SK-N-SH (cell line): ENCODE results near the gene SDCCAG8. TPM values are rescaled to one million over a fixed set of nuclear protein-coding genes. Genes with fewer than 3 reads are reported as not detected.

Experiments used
- CTCF ChIA-PET: fragments of 300-600, 350-600 bp; formaldehyde crosslinking; extraction: SDS; loops from one replicate; lab custom pipeline; 2021; lab: Yijun Ruan, JAX
- POLR2A ChIA-PET: fragments of 350-600 bp; sonication (Branson Sonifier 250); formaldehyde crosslinking; extraction: SDS; loops from one replicate; lab custom pipeline; 2020; ENCODE audit warnings: antibody characterized with exemption, inconsistent platforms; lab: Yijun Ruan, JAX
- DNase-seq: peaks from one replicate; pipeline ENCODE4 v3.0.0; 2012
- H2AFZ ChIP-seq: fragments of 200-600 bp; sonication (generic); 2 replicates; pipeline ENCODE4 v1.8.1; 2016; ENCODE audit warnings: antibody characterized with exemption, mild to moderate bottlenecking, low read depth
- H3F3A ChIP-seq: fragments of 200-600 bp; sonication (generic); replicated peaks from 2 replicates; pipeline ENCODE3; 2016; ENCODE audit warnings: antibody characterized with exemption, mild to moderate bottlenecking; ENCODE audit not compliant: insufficient read depth
- H3K27ac ChIP-seq, 2 experiments: fragments of 200-500 bp in 1 of 2; fragments of 200-600 bp in 1 of 2; sonication (Bioruptor generic) in 1 of 2; sonication (generic), shearing (Covaris generic) in 1 of 2; 2 replicates each; pipeline versions ENCODE4 v1.5.1 to v1.6.1; 2014 to 2016; ENCODE audit warnings: low read depth in 2 of 2, inconsistent platforms in 1 of 2, low read length in 1 of 2, mild to moderate bottlenecking in 1 of 2, mixed read lengths in 1 of 2
- H3K27me3 ChIP-seq: fragments of 200-600 bp; sonication (generic), shearing (Covaris generic); 2 replicates; pipeline ENCODE4 v1.6.1; 2016; ENCODE audit warnings: mixed run types; ENCODE audit not compliant: insufficient read depth
- H3K36me3 ChIP-seq, 2 experiments: fragments of 200-500 bp in 1 of 2; fragments of 200-600 bp in 1 of 2; sonication (Bioruptor generic) in 1 of 2; sonication (generic) in 1 of 2; replicated peaks in 1 of 2; 2 replicates each; pipeline versions ENCODE3 to v1.5.1; 2014 to 2016; ENCODE audit warnings: low read length in 1 of 2, mild to moderate bottlenecking in 1 of 2; ENCODE audit not compliant: insufficient read depth in 2 of 2, control insufficient read depth in 1 of 2
- H3K4me1 ChIP-seq, 2 experiments: fragments of 200-500 bp in 1 of 2; fragments of 200-600 bp in 1 of 2; sonication (Bioruptor generic) in 1 of 2; sonication (generic), shearing (Covaris generic) in 1 of 2; 2 replicates each; pipeline versions ENCODE4 v1.5.1 to v1.6.1; 2014 to 2016; ENCODE audit warnings: low read depth in 1 of 2, low read length in 1 of 2, mixed run types in 1 of 2; ENCODE audit not compliant: insufficient read depth in 2 of 2, control insufficient read depth in 1 of 2
- H3K4me2 ChIP-seq: fragments of 200-600 bp; sonication (generic), shearing (Covaris generic); 2 replicates; pipeline ENCODE4 v1.6.1; 2017; ENCODE audit warnings: mixed run types
- H3K4me3 ChIP-seq, 2 experiments: fragments of 200-500 bp in 1 of 2; fragments of 200-600 bp in 1 of 2; sonication (Bioruptor generic) in 1 of 2; sonication (generic), shearing (Covaris generic) in 1 of 2; 2 replicates each; pipeline versions ENCODE4 v1.5.1 to v1.8.1; 2014 to 2016; ENCODE audit warnings: low read depth in 2 of 2, inconsistent platforms in 1 of 2, low read length in 1 of 2, mild to moderate bottlenecking in 1 of 2, mixed read lengths in 1 of 2, moderate library complexity in 1 of 2
- H3K79me2 ChIP-seq: fragments of 200-600 bp; sonication (generic); 2 replicates; pipeline ENCODE4 v1.8.1; 2017; ENCODE audit warnings: mild to moderate bottlenecking; ENCODE audit not compliant: insufficient read depth
- H3K9ac ChIP-seq: fragments of 200-600 bp; sonication (generic); 2 replicates; pipeline ENCODE4 v1.6.1; 2017; ENCODE audit warnings: mixed run types
- H3K9me2 ChIP-seq: fragments of 200-600 bp; sonication (generic); 2 replicates; pipeline ENCODE4 v1.6.1; 2017; ENCODE audit warnings: mixed run types
- H3K9me3 ChIP-seq: fragments of 200-600 bp; sonication (generic); 2 replicates; pipeline ENCODE4 v1.6.1; 2017; ENCODE audit warnings: mixed run types, mild to moderate bottlenecking, moderate library complexity
- H4K20me1 ChIP-seq: fragments of 200-600 bp; sonication (generic); 2 replicates; pipeline ENCODE4 v1.6.1; 2017; ENCODE audit warnings: mild to moderate bottlenecking, mixed run types; ENCODE audit not compliant: insufficient read depth
- CTCF ChIP-seq: fragments of 200-600 bp; sonication (generic); IDR thresholded peaks from 2 replicates; pipeline ENCODE4 v1.6.1; 2017; ENCODE audit warnings: antibody characterized with exemption, mild to moderate bottlenecking, moderate library complexity
- ELF1 ChIP-seq: IDR thresholded peaks from 2 replicates; pipeline ENCODE4 v1.4.0; 2012
- EP300 ChIP-seq, 2 experiments: IDR thresholded peaks; 2 replicates each; pipeline versions ENCODE4 v1.4.0 to v1.6.1; 2012; ENCODE audit warnings: borderline replicate concordance in 1 of 2, low read depth in 1 of 2, low read length in 1 of 2
- EZH2phosphoT487 ChIP-seq: fragments of 200-600 bp; sonication (generic); IDR thresholded peaks from 2 replicates; pipeline ENCODE4 v1.6.1; 2017; ENCODE audit warnings: low read depth, mixed run types, mild to moderate bottlenecking, antibody characterized with exemption, moderate library complexity, borderline replicate concordance
- FOXJ3 ChIP-seq: sonication (generic); formaldehyde crosslinking; IDR thresholded peaks from 2 replicates; pipeline ENCODE4 v1.5.1; 2020; ENCODE audit warnings: mild to moderate bottlenecking, missing genetic modification reagents
- FOXM1 ChIP-seq: IDR thresholded peaks from 2 replicates; pipeline ENCODE4 v1.4.0; 2012; ENCODE audit warnings: low read depth, mild to moderate bottlenecking
- GABPA ChIP-seq: IDR thresholded peaks from 2 replicates; pipeline ENCODE4 v1.4.0; 2012; ENCODE audit warnings: low read depth, mild to moderate bottlenecking
- GATA2 ChIP-seq: sonication (generic); formaldehyde crosslinking; IDR thresholded peaks from 2 replicates; pipeline ENCODE4 v1.5.0; 2020; ENCODE audit warnings: mild to moderate bottlenecking, missing genetic modification reagents
- JUND ChIP-seq: IDR thresholded peaks from 2 replicates; pipeline ENCODE4 v1.4.0; 2012
- MAX ChIP-seq: IDR thresholded peaks from 2 replicates; pipeline ENCODE4 v1.4.0; 2012; ENCODE audit warnings: low read depth
- MEF2A ChIP-seq: IDR thresholded peaks from 2 replicates; pipeline ENCODE4 v1.4.0; 2012; ENCODE audit warnings: low read depth, borderline replicate concordance
- MXI1 ChIP-seq: IDR thresholded peaks from 2 replicates; pipeline ENCODE4 v1.6.1; 2012; ENCODE audit warnings: mild to moderate bottlenecking, low read depth, low read length, improper control_type of control experiment
- NFIC ChIP-seq: IDR thresholded peaks from 2 replicates; pipeline ENCODE4 v1.4.0; 2012; ENCODE audit warnings: borderline replicate concordance
- PBX3 ChIP-seq: IDR thresholded peaks from 2 replicates; pipeline ENCODE4; 2012
- POLR2AphosphoS5 ChIP-seq: IDR thresholded peaks from 2 replicates; pipeline ENCODE4 v1.6.1; 2012; ENCODE audit warnings: low read depth, low read length
- RAD21 ChIP-seq: IDR thresholded peaks from 2 replicates; pipeline ENCODE4 v1.6.1; 2012; ENCODE audit warnings: mild to moderate bottlenecking, low read length
- RCOR1 ChIP-seq: fragments of 150-350 bp; IDR thresholded peaks from 2 replicates; pipeline ENCODE4 v1.6.1; 2017; ENCODE audit warnings: antibody characterized with exemption, low read length
- RFX5 ChIP-seq: IDR thresholded peaks from 2 replicates; pipeline ENCODE4 v1.6.1; 2012; ENCODE audit warnings: mild to moderate bottlenecking, improper control_type of control experiment, low read length
- SMC3 ChIP-seq: IDR thresholded peaks from 2 replicates; pipeline ENCODE4 v1.6.1; 2012; ENCODE audit warnings: low read depth, low read length, improper control_type of control experiment
- TAF1 ChIP-seq: IDR thresholded peaks from 2 replicates; pipeline ENCODE4 v1.6.1; 2012; ENCODE audit warnings: low read depth, mild to moderate bottlenecking, low read length, moderate library complexity, borderline replicate concordance
- TEAD4 ChIP-seq: IDR thresholded peaks from 2 replicates; pipeline ENCODE4 v1.4.0; 2012; ENCODE audit warnings: mild to moderate bottlenecking, borderline replicate concordance; ENCODE audit not compliant: insufficient read depth
- WGBS: methylation state at CpG from one replicate; pipeline ENCODE4 v1.1.6; 2017; ENCODE audit warnings: low lambda C conversion rate; 5-methylcytosine and 5-hydroxymethylcytosine counted together
- polyA plus RNA-seq, 3 experiments: library from polyadenylated mRNA; depleted of rRNA; stranded (reverse); fragments of >200 nt; gene quantifications; 2 replicates each; pipeline ENCODE4 v1.2.3, GENCODE V29; 2012

Gene SDCCAG8
- polyA plus RNA-seq, 1 of the 3 experiments (the other 2 are of a cell fraction) = 22.7 TPM

GRCh38 chr1:243474906-243475305, 219.1 kb downstream of the SDCCAG8 start:
- DNase-seq = no peak
- ChIA-PET POLR2A (no interaction called here), CTCF (no interaction called here)
- no peak for TF ChIP-seq SMC3
- no peak for TF ChIP-seq CTCF
- TF ChIP-seq POLR2AphosphoS5 = no peak
- TF ChIP-seq FOXM1 = no peak
- no peak for TF ChIP-seq GATA2 (CRISPR knock-in tag)
- TF ChIP-seq FOXJ3 (CRISPR knock-in tag) = no peak
- TF ChIP-seq RFX5 = no peak
- no peak for TF ChIP-seq TEAD4
- no peak for TF ChIP-seq RCOR1
- TF ChIP-seq NFIC = no peak
- no peak for TF ChIP-seq MXI1
- TF ChIP-seq JUND = no peak
- no peak for TF ChIP-seq MAX
- no peak for TF ChIP-seq EZH2phosphoT487
- no peak for TF ChIP-seq MEF2A
- no peak for TF ChIP-seq GABPA
- TF ChIP-seq EP300 (IDR thresholded peaks at IDR 0.05; ENCODE audit: borderline replicate concordance in 1 of 2, low read depth in 1 of 2, low read length in 1 of 2) = no peak
- TF ChIP-seq RAD21 = no peak
- no peak for TF ChIP-seq TAF1
- TF ChIP-seq ELF1 = no peak
- Histone ChIP-seq H4K20me1 (no peaks in the 10 kb centered on the region), H3K4me3 (no peak overlapping the region), H3K9ac (no peak overlapping the region), H3K9me3 (no peaks in the 10 kb centered on the region), H3K9me2 (no peaks in the 10 kb centered on the region), H3K4me1 (peaks cover 0 to 12% of the 10 kb centered on the region in 2 experiments; a peak in 2 of 4 replicates), H3K79me2 (no peaks in the 10 kb centered on the region), H3K27ac (no peak overlapping the region), H3K4me2 (no peak overlapping the region), H3F3A (no peaks in the 10 kb centered on the region), H2AFZ (no peak overlapping the region), H3K36me3 (peaks cover 0 to 6% of the 10 kb centered on the region in 2 experiments), H3K27me3 (no peaks in the 10 kb centered on the region)
- 83% methylated on average over 5 of the region's 9 CpGs for WGBS

- no peaks in the 10 kb centered on the region for H3K27me3 ChIP-seq
- H3K4me2 ChIP-seq = no peak overlapping the region
- no peak overlapping the region for H2AFZ ChIP-seq
- no peak overlapping the region for H3K4me3 ChIP-seq
- H3K9me2 ChIP-seq = no peaks in the 10 kb centered on the region
- H3K4me1 ChIP-seq = peaks cover 0 to 11% of the 10 kb centered on the region in 2 experiments; a peak in 2 of 4 replicates
- ChIA-PET CTCF (interaction anchor here (0.9 to 2.1 kb wide), 3 partner anchors 20 to 273 kb away, joined by 3 to 8 read pairs (median 4); no protein-coding TSS in a partner anchor), POLR2A (no interaction called here)
- no peak overlapping the region for H3K27ac ChIP-seq
- H3K9me3 ChIP-seq = no peaks in the 10 kb centered on the region
- DNase-seq = no peak
- H3K79me2 ChIP-seq = no peaks in the 10 kb centered on the region
- 84% methylated on average over 7 of the region's 7 CpGs for WGBS
- TF ChIP-seq RAD21 = peak; percentile 34; the same call in 1 of the 2 replicates
- peak; percentile 35 for TF ChIP-seq CTCF
- TF ChIP-seq FOXJ3 (CRISPR knock-in tag) = no peak
- peak; percentile 46; the same call in 1 of the 2 replicates for TF ChIP-seq PBX3
- no peak for TF ChIP-seq MEF2A
- no peak for TF ChIP-seq EP300 (IDR thresholded peaks at IDR 0.05; ENCODE audit: borderline replicate concordance in 1 of 2, low read depth in 1 of 2, low read length in 1 of 2)
- no peaks in the 10 kb centered on the region for H4K20me1 ChIP-seq
- no peak overlapping the region for H3K9ac ChIP-seq
- H3K36me3 ChIP-seq = peaks cover 0 to 6% of the 10 kb centered on the region in 2 experiments
- H3F3A ChIP-seq = no peaks in the 10 kb centered on the region
These were observed 220.1 kb downstream of the SDCCAG8 start for GRCh38 chr1:243475966-243476365.
